Effector memory CD4-positive, alpha-beta T cell (primary cell): ENCODE measurements around the gene ANKRD65.
A peak's percentile ranks its signal among the peaks of the same experiment; 100 is the strongest.
"Not testable (repeated sequence)": the region's sequence is repeated elsewhere in the genome, so short reads cannot be mapped to it uniquely, and the experiment has no call there.

ENCODE experiments used
- DNase-seq, 3 donors: peaks; one replicate each; pipeline ENCODE4 v3.0.0-alpha.2; 2020
- H3K27ac ChIP-seq: 2 replicates; pipeline ENCODE4 v1.7.0; 2013; ENCODE audit warnings: mild to moderate bottlenecking, low read length, moderate library complexity; ENCODE audit not compliant: insufficient read depth, poor library complexity, severe bottlenecking
- H3K27me3 ChIP-seq: replicated peaks from 2 replicates; pipeline ENCODE4 v1.7.0; 2013; ENCODE audit warnings: mild to moderate bottlenecking, low read length; ENCODE audit not compliant: insufficient read depth, control insufficient read depth, poor library complexity, severe bottlenecking
- H3K36me3 ChIP-seq: 2 replicates; pipeline ENCODE4 v1.7.0; 2013; ENCODE audit warnings: mild to moderate bottlenecking, low read length, moderate library complexity; ENCODE audit not compliant: control insufficient read depth, insufficient read depth
- H3K4me1 ChIP-seq: 2 replicates; pipeline ENCODE4 v1.7.0; 2013; ENCODE audit warnings: low read length, mild to moderate bottlenecking; ENCODE audit not compliant: control insufficient read depth, insufficient read depth, poor library complexity, severe bottlenecking
- H3K4me3 ChIP-seq: 2 replicates; pipeline ENCODE4 v1.7.0; 2013; ENCODE audit warnings: low read length, low read depth, mild to moderate bottlenecking; ENCODE audit not compliant: insufficient read depth, poor library complexity, severe bottlenecking
- H3K9me3 ChIP-seq: 2 replicates; pipeline ENCODE4 v1.7.0; 2013; ENCODE audit warnings: mild to moderate bottlenecking, low read length, moderate library complexity; ENCODE audit not compliant: control insufficient read depth

Gene ANKRD65

DNA sequence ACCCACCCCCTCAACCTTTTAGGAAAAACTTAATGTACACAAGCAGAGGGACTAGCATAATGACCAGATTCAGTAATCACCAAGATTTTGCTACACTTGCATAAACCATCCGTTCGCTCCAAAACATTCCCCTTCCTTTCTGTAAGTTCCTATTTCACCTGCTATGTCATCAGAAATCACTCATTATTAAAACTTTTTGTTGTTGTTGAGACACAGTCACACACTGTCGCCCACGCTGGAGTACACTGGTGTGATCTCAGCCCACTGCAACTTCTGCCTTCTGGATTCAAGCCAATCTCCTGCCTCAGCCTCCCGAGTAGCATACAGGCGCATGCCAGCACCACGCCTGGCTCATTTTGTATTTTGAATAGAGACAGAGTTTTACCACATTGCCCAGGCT is 17.4 kb downstream of the ANKRD65 start:
- Histone ChIP-seq H3K4me3 (no peak overlapping the region), H3K27ac (no peak overlapping the region), H3K4me1 (peaks cover 30% of the 10 kb centered on the region), H3K27me3 (no peaks in the 10 kb centered on the region), H3K9me3 (no peaks in the 10 kb centered on the region), H3K36me3 (peaks cover 33% of the 10 kb centered on the region)
- DNase-seq: no peak

- H3K27me3 ChIP-seq, H3K9me3 ChIP-seq, H3K4me3 ChIP-seq, DNase-seq, H3K27ac ChIP-seq: not testable (repeated sequence)
- Histone ChIP-seq H3K4me1 (peaks cover 36% of the 10 kb centered on the region), H3K36me3 (peaks cover 35% of the 10 kb centered on the region)
Observed at GRCh38 chr1:1402901-1403392, 18.1 kb downstream of the ANKRD65 start.

DNA sequence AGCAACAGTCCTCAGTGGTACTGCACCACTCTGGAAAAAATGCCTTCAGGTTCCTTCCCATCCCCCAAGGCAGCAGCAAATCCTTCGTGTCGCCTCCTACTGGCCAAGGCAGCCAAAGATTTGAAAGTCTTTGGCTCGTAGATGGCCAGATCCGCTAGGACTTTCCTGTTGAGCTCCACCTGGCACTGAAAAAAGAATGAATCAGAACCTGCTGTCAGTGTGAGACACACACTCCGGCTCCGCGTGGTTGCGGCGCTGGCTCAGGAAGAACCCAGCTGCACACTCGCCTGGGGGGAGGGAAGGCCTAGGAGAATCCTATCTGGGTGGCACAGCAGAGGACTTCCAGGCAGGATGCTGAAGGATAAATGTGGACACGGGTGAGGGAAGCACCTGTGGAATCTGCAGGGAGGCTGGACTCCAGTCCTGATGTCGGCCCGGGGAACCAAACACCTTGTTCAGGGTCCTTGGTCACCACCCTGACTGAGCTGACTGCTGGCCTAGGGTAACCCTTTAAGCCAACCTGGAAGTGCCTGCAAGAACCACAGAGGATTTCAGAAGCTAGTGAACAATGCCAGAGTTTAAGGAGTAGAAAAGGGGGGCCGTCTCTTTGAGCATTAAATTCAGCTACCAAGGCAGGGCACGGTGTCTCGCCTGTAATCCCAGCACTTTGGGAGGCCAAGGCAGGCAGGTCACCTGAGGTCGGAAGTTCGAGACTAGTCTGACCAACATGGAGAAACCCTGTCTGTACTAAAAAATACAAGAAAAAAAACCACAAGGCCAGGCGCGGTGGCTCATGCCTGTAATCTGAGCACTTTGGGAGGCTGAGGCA is 18.8 kb downstream of the ANKRD65 start:
- no peak for DNase-seq
- Histone ChIP-seq H3K27me3 (no peaks in the 10 kb centered on the region), H3K36me3 (peaks cover 41% of the 10 kb centered on the region), H3K27ac (no peak overlapping the region), H3K4me3 (no peak overlapping the region), H3K9me3 (no peaks in the 10 kb centered on the region), H3K4me1 (peaks cover 39% of the 10 kb centered on the region)

DNA sequence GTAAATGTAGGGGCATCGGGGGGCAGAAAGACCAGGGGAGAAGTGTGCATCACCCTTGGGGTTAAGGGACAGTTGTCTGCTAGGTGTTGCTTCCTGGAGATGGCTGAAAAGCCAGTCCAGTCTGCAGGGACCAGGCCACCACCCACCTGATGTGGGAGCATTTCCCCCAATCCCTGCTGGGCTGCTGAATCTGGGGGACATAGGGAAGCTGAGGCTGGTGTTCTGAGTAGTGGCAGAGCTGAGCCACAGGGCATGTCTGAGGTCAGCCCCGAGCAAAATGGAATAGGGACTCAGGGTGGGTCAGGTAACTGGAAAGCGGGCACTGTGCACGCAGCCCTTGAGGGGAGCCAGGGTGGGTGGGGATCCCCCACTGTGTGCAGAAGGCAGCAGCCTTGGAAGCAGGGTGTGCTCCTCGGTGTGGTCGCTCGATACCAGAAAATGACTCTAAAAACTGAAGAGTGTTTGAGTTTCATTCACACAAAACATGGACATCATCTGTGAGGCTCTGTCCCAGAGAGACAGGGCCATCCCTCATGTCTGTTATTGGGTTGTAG is 19.5 kb downstream of the ANKRD65 start:
- no peaks in the 10 kb centered on the region for H3K27me3 ChIP-seq
- H3K4me1 ChIP-seq: peaks cover 38% of the 10 kb centered on the region
- DNase-seq: no peak
- no peaks in the 10 kb centered on the region for H3K9me3 ChIP-seq
- H3K4me3 ChIP-seq: no peak overlapping the region
- no peak overlapping the region for H3K27ac ChIP-seq
- peaks cover 46% of the 10 kb centered on the region for H3K36me3 ChIP-seq

DNA sequence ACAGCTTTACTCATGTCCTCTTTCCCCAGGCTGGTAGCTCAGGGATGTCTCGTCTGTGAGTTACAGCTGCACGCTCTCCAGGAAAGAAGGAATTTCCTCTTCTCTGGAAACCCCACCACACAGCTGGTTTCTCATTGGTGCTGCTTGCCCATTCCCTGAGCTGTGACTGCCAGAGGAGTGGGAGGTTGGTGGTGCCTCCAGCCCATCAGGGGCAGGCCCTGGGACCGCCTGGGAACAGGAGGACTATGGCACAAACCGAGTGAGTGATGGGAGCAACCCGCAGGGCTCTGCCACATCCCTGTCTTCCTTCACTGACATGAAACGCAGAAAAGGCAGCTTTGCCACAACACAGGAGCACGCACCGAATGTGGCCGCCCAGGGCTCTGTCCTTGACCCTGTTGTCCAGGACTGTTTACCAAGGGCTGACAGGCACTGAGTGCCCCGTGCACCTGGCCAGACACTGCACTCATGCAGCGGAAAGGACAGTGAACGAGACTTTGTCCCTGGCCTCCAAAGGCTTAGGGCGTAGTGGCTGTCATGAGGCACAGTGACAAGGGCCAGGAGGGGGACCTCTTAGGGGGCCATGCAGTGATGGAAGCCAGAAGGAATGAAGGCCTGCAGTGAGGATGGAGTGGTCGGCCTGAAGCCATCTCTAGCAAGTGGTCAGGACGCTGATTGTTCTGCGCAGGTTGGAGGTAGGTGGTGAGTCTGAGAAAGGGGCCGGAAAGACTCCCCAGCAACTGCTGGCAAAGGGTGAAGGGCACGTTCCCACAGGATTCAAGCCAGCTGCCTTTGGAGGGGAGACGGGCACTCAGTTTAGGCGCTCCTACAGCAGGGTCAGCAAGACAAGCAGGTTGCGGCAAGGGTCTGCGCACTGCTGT is 20.3 kb downstream of the ANKRD65 start:
- H3K4me1 ChIP-seq: peaks cover 31% of the 10 kb centered on the region
- no peak for DNase-seq
- H3K27me3 ChIP-seq: no peaks in the 10 kb centered on the region
- peaks cover 46% of the 10 kb centered on the region for H3K36me3 ChIP-seq
- no peak overlapping the region for H3K27ac ChIP-seq
- H3K4me3 ChIP-seq: no peak overlapping the region
- no peaks in the 10 kb centered on the region for H3K9me3 ChIP-seq

- H3K4me3 ChIP-seq: peak overlapping the region; percentile 74
- H3K27ac ChIP-seq: peak overlapping the region; percentile 84
- H3K27me3 ChIP-seq: no peaks in the 10 kb centered on the region
- H3K36me3 ChIP-seq: peaks cover 47% of the 10 kb centered on the region
- no peaks in the 10 kb centered on the region for H3K9me3 ChIP-seq
- H3K4me1 ChIP-seq: peaks cover 28% of the 10 kb centered on the region
- DNase-seq: no peak
Observed at GRCh38 chr1:1399872-1400575, 21.1 kb downstream of the ANKRD65 start.

GRCh38 chr1:1399187-1399871 is 21.7 kb downstream of the ANKRD65 start, which contains the start of gene CCNL2:
TSS of gene CCNL2 (minus strand) at chr1:1399335. CDS start at chr1:1399306, 29 bp downstream.
- peaks cover 45% of the 10 kb centered on the region for H3K36me3 ChIP-seq
- no peaks in the 10 kb centered on the region for H3K27me3 ChIP-seq

GRCh38 chr1:1398677-1399186 is 22.3 kb downstream of the ANKRD65 start:
- H3K27ac ChIP-seq: peak overlapping the region; percentile 80
- no peaks in the 10 kb centered on the region for H3K9me3 ChIP-seq
- H3K36me3 ChIP-seq: peaks cover 48% of the 10 kb centered on the region
- no peaks in the 10 kb centered on the region for H3K27me3 ChIP-seq
- H3K4me3 ChIP-seq: peak overlapping the region; percentile 90
- H3K4me1 ChIP-seq: peaks cover 28% of the 10 kb centered on the region
- no peak for DNase-seq

More at GRCh38 chr1:1399187-1399871, 21.7 kb downstream of the ANKRD65 start, which contains the start of gene CCNL2:
- H3K27ac ChIP-seq: peak within 1 kb of the TSS; percentile 84
- peak within 1 kb of the TSS; percentile 90 for H3K4me3 ChIP-seq
- no peaks in the 10 kb centered on the region for H3K9me3 ChIP-seq
- peaks cover 28% of the 10 kb centered on the region for H3K4me1 ChIP-seq
- peak; percentile 96 to 98 (median 98) for DNase-seq
